Endodermal cell (in vitro differentiated cells): Measurements from ENCODE around the gene CPNE6. TPM values are rescaled to one million over a fixed set of nuclear protein-coding genes. Genes with fewer than 3 reads are reported as not detected.
"Not testable (repeated sequence)": the region's sequence is repeated elsewhere in the genome, so short reads cannot be mapped to it uniquely, and the experiment has no call there.

ENCODE experiments used
- DNase-seq: peaks from one replicate; pipeline ENCODE4 v3.0.0-alpha.2; 2017
- H3K27ac ChIP-seq: 2 replicates; pipeline ENCODE4 v1.5.1; 2013; ENCODE audit warnings: mild to moderate bottlenecking, low read depth, low read length, moderate library complexity
- H3K27me3 ChIP-seq: 2 replicates; pipeline ENCODE4 v1.6.1; 2013; ENCODE audit warnings: mild to moderate bottlenecking, low read length, moderate library complexity; ENCODE audit not compliant: insufficient read depth, control insufficient read depth, poor library complexity, severe bottlenecking
- H3K36me3 ChIP-seq: 2 replicates; pipeline ENCODE4 v1.7.0; 2013; ENCODE audit warnings: mild to moderate bottlenecking, low read length, moderate library complexity; ENCODE audit not compliant: control insufficient read depth, insufficient read depth
- H3K4me1 ChIP-seq: one replicate; pipeline ENCODE4 v1.7.0; 2013; ENCODE audit warnings: low read length; ENCODE audit not compliant: control insufficient read depth, insufficient read depth
- H3K4me3 ChIP-seq: 2 replicates; pipeline ENCODE4 v1.5.1; 2013; ENCODE audit warnings: mild to moderate bottlenecking, low read length, moderate library complexity
- H3K9ac ChIP-seq: 2 replicates; pipeline ENCODE4 v1.6.1; 2013; ENCODE audit warnings: mild to moderate bottlenecking, low read length, moderate library complexity; ENCODE audit not compliant: poor library complexity, severe bottlenecking; ENCODE audit errors: extremely low read depth
- H3K9me3 ChIP-seq: 2 replicates; pipeline ENCODE4 v1.6.1; 2013; ENCODE audit warnings: mild to moderate bottlenecking, low read length, moderate library complexity; ENCODE audit not compliant: control insufficient read depth
- H3K27ac Mint-ChIP-seq: 2 replicates; pipeline ENCODE4 v1.8.0; 2020; ENCODE audit warnings: mixed read lengths
- H3K27me3 Mint-ChIP-seq: 2 replicates; pipeline ENCODE4 v1.8.0; 2021; ENCODE audit warnings: mild to moderate bottlenecking, mixed read lengths; ENCODE audit not compliant: insufficient read depth
- H3K36me3 Mint-ChIP-seq: 2 replicates; pipeline ENCODE4 v1.8.0; 2020; ENCODE audit warnings: low read depth, mixed read lengths
- H3K4me1 Mint-ChIP-seq: 2 replicates; pipeline ENCODE4 v1.8.0; 2020; ENCODE audit warnings: mixed read lengths
- H3K4me3 Mint-ChIP-seq: 2 replicates; pipeline ENCODE4 v1.8.0; 2020; ENCODE audit warnings: mild to moderate bottlenecking, moderate library complexity, mixed read lengths
- H3K9me3 Mint-ChIP-seq: 2 replicates; pipeline ENCODE4 v1.8.0; 2020; ENCODE audit warnings: mild to moderate bottlenecking, mixed read lengths
- WGBS, 2 experiments: methylation state at CpG; one replicate each; pipeline versions ENCODE4 v1.1.5 to v1.1.7; 2013; ENCODE audit warnings: missing lambda C conversion rate in 2 of 2, mixed read lengths in 1 of 2; ENCODE audit not compliant: insufficient coverage in 1 of 2, insufficient read length in 1 of 2; 5-methylcytosine and 5-hydroxymethylcytosine counted together
- total RNA-seq, 2 donors: library from RNA; stranded (reverse); fragmentation: NEBNext Ultra II Directional in 1 of 2; extraction: Animal tissue kit (Norgen Biotek cat#: 25700) in 1 of 2; gene quantifications; 2 replicates in 1 of 2; 3 replicates in 1 of 2; pipeline ENCODE4 v1.2.1, GENCODE V29; 2021
- TF ChIP-seq, protein P1 (sequence below): fragments of 200-600 bp; sonication (generic); conservative IDR thresholded peaks from 2 replicates; pipeline ENCODE4 v1.5.0; 2021; ENCODE audit warnings: antibody characterized with exemption, mild to moderate bottlenecking

The CPNE6 gene
- total RNA-seq, 2 donors from 2014 or later = not detected

DNA sequence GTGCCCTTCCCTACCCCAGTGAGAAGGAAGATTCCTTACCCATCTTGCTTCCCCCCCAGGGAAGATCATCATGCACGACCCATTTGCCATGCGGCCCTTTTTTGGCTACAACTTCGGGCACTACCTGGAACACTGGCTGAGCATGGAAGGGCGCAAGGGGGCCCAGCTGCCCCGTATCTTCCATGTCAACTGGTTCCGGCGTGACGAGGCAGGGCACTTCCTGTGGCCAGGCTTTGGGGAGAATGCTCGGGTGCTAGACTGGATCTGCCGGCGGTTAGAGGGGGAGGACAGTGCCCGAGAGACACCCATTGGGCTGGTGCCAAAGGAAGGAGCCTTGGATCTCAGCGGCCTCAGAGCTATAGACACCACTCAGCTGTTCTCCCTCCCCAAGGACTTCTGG, 32.1 kb downstream of the CPNE6 start:
- H3K4me1 ChIP-seq = no peaks in the 10 kb centered on the region
- H3K27ac ChIP-seq = no peak overlapping the region
- peaks cover 24% of the 10 kb centered on the region for H3K9me3 ChIP-seq
- Mint-ChIP-seq H3K36me3 (peaks cover 48% of the 10 kb centered on the region), H3K27ac (no peak overlapping the region), H3K27me3 (no peaks in the 10 kb centered on the region), H3K4me1 (no peaks in the 10 kb centered on the region), H3K9me3 (peaks cover 30% of the 10 kb centered on the region), H3K4me3 (no peak overlapping the region)
- no peak for DNase-seq
- no peak overlapping the region for H3K9ac ChIP-seq
- H3K36me3 ChIP-seq = peaks cover 8% of the 10 kb centered on the region
- 93 to 97% methylated on average over 11 to 13 of the region's 13 CpGs for WGBS, 2 experiments
- TF ChIP-seq, protein P1, sequence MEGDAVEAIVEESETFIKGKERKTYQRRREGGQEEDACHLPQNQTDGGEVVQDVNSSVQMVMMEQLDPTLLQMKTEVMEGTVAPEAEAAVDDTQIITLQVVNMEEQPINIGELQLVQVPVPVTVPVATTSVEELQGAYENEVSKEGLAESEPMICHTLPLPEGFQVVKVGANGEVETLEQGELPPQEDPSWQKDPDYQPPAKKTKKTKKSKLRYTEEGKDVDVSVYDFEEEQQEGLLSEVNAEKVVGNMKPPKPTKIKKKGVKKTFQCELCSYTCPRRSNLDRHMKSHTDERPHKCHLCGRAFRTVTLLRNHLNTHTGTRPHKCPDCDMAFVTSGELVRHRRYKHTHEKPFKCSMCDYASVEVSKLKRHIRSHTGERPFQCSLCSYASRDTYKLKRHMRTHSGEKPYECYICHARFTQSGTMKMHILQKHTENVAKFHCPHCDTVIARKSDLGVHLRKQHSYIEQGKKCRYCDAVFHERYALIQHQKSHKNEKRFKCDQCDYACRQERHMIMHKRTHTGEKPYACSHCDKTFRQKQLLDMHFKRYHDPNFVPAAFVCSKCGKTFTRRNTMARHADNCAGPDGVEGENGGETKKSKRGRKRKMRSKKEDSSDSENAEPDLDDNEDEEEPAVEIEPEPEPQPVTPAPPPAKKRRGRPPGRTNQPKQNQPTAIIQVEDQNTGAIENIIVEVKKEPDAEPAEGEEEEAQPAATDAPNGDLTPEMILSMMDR = no peak
- H3K4me3 ChIP-seq = no peak overlapping the region
- H3K27me3 ChIP-seq = no peaks in the 10 kb centered on the region

DNA sequence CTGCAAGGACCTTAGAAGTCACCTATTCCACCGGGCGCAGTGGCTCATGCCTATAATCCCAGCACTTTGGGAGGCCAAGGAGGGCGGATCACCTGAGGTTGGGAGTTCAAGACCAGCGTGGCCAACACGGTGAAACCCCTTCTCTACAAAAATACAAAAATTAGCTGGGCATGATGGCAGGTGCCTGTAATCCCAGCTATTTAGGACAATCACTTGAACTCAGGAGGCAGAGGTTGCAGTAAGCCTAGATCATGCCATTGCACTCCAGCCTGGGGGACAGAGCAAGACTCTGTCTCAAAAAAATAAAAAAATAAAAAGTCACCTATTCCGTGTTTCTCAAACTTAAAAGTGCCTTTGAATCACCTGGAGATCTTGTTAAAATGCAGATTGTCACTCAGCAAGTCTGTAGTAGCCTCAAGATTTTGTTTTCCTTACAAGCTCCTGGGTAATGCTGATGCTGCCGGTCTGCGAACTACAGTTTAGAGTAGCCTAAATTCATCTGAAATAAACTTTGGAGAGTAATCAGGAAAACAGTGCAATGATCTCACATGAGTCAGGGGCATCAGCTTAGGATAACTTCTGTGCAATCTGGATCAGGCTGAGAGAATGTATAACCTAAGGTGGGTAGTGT, 34.4 kb downstream of the CPNE6 start:
- not testable (repeated sequence) for H3K27me3 ChIP-seq, H3K4me3 ChIP-seq, H3K27ac ChIP-seq, H3K4me3 Mint-ChIP-seq, H3K4me1 ChIP-seq, H3K36me3 ChIP-seq, H3K4me1 Mint-ChIP-seq, H3K27me3 Mint-ChIP-seq, H3K9ac ChIP-seq, DNase-seq, H3K27ac Mint-ChIP-seq
- peaks cover 30% of the 10 kb centered on the region for H3K9me3 Mint-ChIP-seq
- H3K36me3 Mint-ChIP-seq = peaks cover 37% of the 10 kb centered on the region
- 83 to 90% methylated on average over 8 of the region's 8 CpGs for WGBS, 2 experiments
- peaks cover 24% of the 10 kb centered on the region for H3K9me3 ChIP-seq

DNA sequence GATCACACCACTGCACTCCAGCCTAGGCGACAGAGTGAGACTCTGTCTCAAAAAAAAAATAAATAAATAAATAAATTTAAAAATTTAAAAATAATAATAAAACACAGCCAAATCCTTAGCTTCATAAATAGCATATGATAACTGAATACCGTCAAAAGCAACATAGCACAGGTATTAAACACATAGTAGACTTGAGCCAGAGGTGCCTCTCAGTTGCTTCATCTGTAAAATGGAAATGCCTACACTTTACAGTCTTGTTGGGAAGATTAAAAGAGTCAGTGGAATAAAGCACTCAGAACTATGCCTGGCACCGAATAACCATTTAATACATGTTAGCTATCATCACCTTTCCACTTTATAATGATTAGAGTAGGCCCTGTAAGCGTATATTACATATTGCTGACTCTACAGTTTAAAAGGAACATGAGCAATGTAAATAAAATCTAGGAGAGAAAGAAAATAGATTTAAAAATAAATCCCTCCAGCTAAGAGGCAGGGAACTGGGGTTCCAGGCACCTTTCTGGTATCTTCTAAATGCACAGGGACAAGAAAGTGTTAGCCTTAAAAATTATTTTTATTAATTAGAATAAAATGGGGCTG, 35.4 kb downstream of the CPNE6 start:
- peaks cover 30% of the 10 kb centered on the region for H3K9me3 Mint-ChIP-seq
- 96% methylated on average over 3 of the region's 4 CpGs; no CpG with 5 or more reads in 1 of the 2 experiments for WGBS, 2 experiments

More for the DNA sequence above, 35.4 kb downstream of the CPNE6 start:
- TF ChIP-seq, protein P1 = no peak
- Histone ChIP-seq H3K9me3 (peaks cover 24% of the 10 kb centered on the region), H3K36me3 (peaks cover 8% of the 10 kb centered on the region), H3K4me3 (no peak overlapping the region), H3K27ac (no peak overlapping the region), H3K27me3 (no peaks in the 10 kb centered on the region), H3K9ac (no peak overlapping the region), H3K4me1 (no peaks in the 10 kb centered on the region)
- Mint-ChIP-seq H3K4me3 (no peak overlapping the region), H3K4me1 (peaks cover 3% of the 10 kb centered on the region), H3K27me3 (no peaks in the 10 kb centered on the region), H3K27ac (no peak overlapping the region), H3K36me3 (peaks cover 34% of the 10 kb centered on the region)
- DNase-seq = no peak
